HepG2 (cell line): ENCODE results near the gene PLPP3. TPM values are rescaled to one million over a fixed set of nuclear protein-coding genes. Genes with fewer than 3 reads are reported as not detected.
A peak's percentile ranks its signal among the peaks of the same experiment; 100 is the strongest.

Experiments used
- BRCA1 ChIP-seq: sonication (generic); formaldehyde crosslinking; IDR thresholded peaks from 2 replicates; pipeline ENCODE4 v1.4.0; 2020; ENCODE audit warnings: missing genetic modification reagents
- CEBPB ChIP-seq: IDR thresholded peaks from 2 replicates; pipeline ENCODE4 v1.6.1; 2011; ENCODE audit warnings: low read depth, low read length, improper control_type of control experiment, borderline replicate concordance
- FLYWCH1 ChIP-seq: sonication (generic); formaldehyde crosslinking; IDR thresholded peaks from 2 replicates; pipeline ENCODE4 v1.8.1; 2023; ENCODE audit warnings: mild to moderate bottlenecking, missing genetic modification reagents
- HMG20B ChIP-seq: conservative IDR thresholded peaks from 2 replicates; pipeline ENCODE4 v1.6.1; 2016; ENCODE audit warnings: missing genetic modification reagents, missing compliant biosample characterization
- HOMEZ ChIP-seq: IDR thresholded peaks from 2 replicates; pipeline ENCODE4 v1.6.1; 2016; ENCODE audit warnings: low read depth
- JARID2 ChIP-seq: sonication (generic); formaldehyde crosslinking; IDR thresholded peaks from 2 replicates; pipeline ENCODE4 v1.8.1; 2023; ENCODE audit warnings: missing genetic modification reagents, inconsistent platforms; ENCODE audit not compliant: insufficient replicate concordance
- KDM5B ChIP-seq: sonication (generic); formaldehyde crosslinking; IDR thresholded peaks from 2 replicates; pipeline ENCODE4 v1.4.0; 2020; ENCODE audit warnings: missing genetic modification reagents, mild to moderate bottlenecking, borderline replicate concordance
- KMT2B ChIP-seq: IDR thresholded peaks from 2 replicates; pipeline ENCODE4 v1.6.1; 2016; ENCODE audit warnings: missing genetic modification reagents, missing compliant biosample characterization
- SRY ChIP-seq: sonication (generic); formaldehyde crosslinking; IDR thresholded peaks from 2 replicates; pipeline ENCODE4 v1.8.0; 2022; ENCODE audit warnings: mild to moderate bottlenecking, missing genetic modification reagents
- TFAP4 ChIP-seq: sonication (generic); IDR thresholded peaks from 2 replicates; pipeline ENCODE4 v1.6.1; 2016; ENCODE audit warnings: low read depth, borderline replicate concordance
- THAP11 ChIP-seq: IDR thresholded peaks from 2 replicates; pipeline ENCODE4 v1.6.1; 2016; ENCODE audit warnings: missing biosample characterization, missing genetic modification reagents
- YEATS2 ChIP-seq: sonication (generic); formaldehyde crosslinking; IDR thresholded peaks from 2 replicates; pipeline ENCODE4 v1.4.0; 2020; ENCODE audit warnings: missing genetic modification reagents, borderline replicate concordance
- ZBTB1 ChIP-seq: sonication (generic); formaldehyde crosslinking; IDR thresholded peaks from 2 replicates; pipeline ENCODE4 v1.4.0; 2020; ENCODE audit warnings: missing genetic modification reagents, borderline replicate concordance
- ZC3H13 ChIP-seq: sonication (generic); formaldehyde crosslinking; IDR thresholded peaks from 2 replicates; pipeline ENCODE4 v1.8.1; 2023; ENCODE audit warnings: mild to moderate bottlenecking, missing genetic modification reagents, moderate library complexity
- ZMYM4 ChIP-seq: sonication (generic); formaldehyde crosslinking; IDR thresholded peaks from 2 replicates; pipeline ENCODE4 v1.8.1; 2023; ENCODE audit warnings: mild to moderate bottlenecking, missing genetic modification reagents
- ZNF230 ChIP-seq: sonication (generic); formaldehyde crosslinking; IDR thresholded peaks from 2 replicates; pipeline ENCODE4 v1.4.0; 2020; ENCODE audit warnings: mild to moderate bottlenecking, missing genetic modification reagents
- ZNF331 ChIP-seq: sonication (generic); formaldehyde crosslinking; IDR thresholded peaks from 2 replicates; pipeline ENCODE4 v1.4.0; 2020; ENCODE audit warnings: missing genetic modification reagents
- ZNF441 ChIP-seq: sonication (generic); formaldehyde crosslinking; IDR thresholded peaks from 2 replicates; pipeline ENCODE4 v1.7.0; 2021; ENCODE audit warnings: missing genetic modification reagents, borderline replicate concordance
- ZNF552 ChIP-seq: sonication (generic); formaldehyde crosslinking; IDR thresholded peaks from 2 replicates; pipeline ENCODE4 v1.9.0; 2022; ENCODE audit warnings: missing genetic modification reagents, mild to moderate bottlenecking, borderline replicate concordance
- ZNF556 ChIP-seq: sonication (generic); formaldehyde crosslinking; IDR thresholded peaks from 2 replicates; pipeline ENCODE4 v1.4.0; 2020; ENCODE audit warnings: mild to moderate bottlenecking, missing genetic modification reagents, borderline replicate concordance
- ZNF839 ChIP-seq: sonication (generic); formaldehyde crosslinking; IDR thresholded peaks from 2 replicates; pipeline ENCODE4 v1.4.0; 2020; ENCODE audit warnings: missing genetic modification reagents, mild to moderate bottlenecking, borderline replicate concordance
- polyA plus RNA-seq, 8 experiments: library from polyadenylated mRNA; depleted of rRNA in 3 of 8; stranded (reverse) in 7 of 8; unstranded in 1 of 8; fragments of >200 nt; fragmentation: Illumina TruSeq in 4 of 8; extraction: Trizol in 4 of 8; gene quantifications; 2 replicates each; pipeline versions ENCODE4 v1.2.1 to v1.2.3, GENCODE V29; 2011 to 2016; ENCODE audit warnings: low read depth in 4 of 8, missing spikeins in 1 of 8, mixed read lengths in 1 of 8; ENCODE audit not compliant: insufficient read depth in 1 of 8
- total RNA-seq, 5 experiments: library from RNA; depleted of rRNA; stranded (reverse); fragments of >200 nt; fragmentation: Illumina TruSeq; extraction: Trizol; gene quantifications; 2 replicates each; pipeline ENCODE4 v1.2.3, GENCODE V29; 2016; ENCODE audit warnings: low read depth in 1 of 5
- TF ChIP-seq, protein P1 (sequence below): sonication (generic); formaldehyde crosslinking; IDR thresholded peaks from 2 replicates; pipeline ENCODE4 v1.5.1; 2020; ENCODE audit warnings: mild to moderate bottlenecking, missing genetic modification reagents, moderate library complexity

Gene PLPP3
- total and polyA plus RNA-seq, 2 of the 13 experiments (the other 11 are each of a cell fraction or from before 2014, with no cell fraction given): 49.7 to 65.8 TPM

GRCh38 chr1:56578963-56579875, at the start of gene PLPP3 (continued):
- 0 out of 2 replicates have a peak, but pooled peaks have one; percentile 15 for TF ChIP-seq YEATS2 (CRISPR knock-in tag)
- TF ChIP-seq ZNF839 (CRISPR knock-in tag): no peak
- TF ChIP-seq JARID2: no peak
- TF ChIP-seq, protein P1, sequence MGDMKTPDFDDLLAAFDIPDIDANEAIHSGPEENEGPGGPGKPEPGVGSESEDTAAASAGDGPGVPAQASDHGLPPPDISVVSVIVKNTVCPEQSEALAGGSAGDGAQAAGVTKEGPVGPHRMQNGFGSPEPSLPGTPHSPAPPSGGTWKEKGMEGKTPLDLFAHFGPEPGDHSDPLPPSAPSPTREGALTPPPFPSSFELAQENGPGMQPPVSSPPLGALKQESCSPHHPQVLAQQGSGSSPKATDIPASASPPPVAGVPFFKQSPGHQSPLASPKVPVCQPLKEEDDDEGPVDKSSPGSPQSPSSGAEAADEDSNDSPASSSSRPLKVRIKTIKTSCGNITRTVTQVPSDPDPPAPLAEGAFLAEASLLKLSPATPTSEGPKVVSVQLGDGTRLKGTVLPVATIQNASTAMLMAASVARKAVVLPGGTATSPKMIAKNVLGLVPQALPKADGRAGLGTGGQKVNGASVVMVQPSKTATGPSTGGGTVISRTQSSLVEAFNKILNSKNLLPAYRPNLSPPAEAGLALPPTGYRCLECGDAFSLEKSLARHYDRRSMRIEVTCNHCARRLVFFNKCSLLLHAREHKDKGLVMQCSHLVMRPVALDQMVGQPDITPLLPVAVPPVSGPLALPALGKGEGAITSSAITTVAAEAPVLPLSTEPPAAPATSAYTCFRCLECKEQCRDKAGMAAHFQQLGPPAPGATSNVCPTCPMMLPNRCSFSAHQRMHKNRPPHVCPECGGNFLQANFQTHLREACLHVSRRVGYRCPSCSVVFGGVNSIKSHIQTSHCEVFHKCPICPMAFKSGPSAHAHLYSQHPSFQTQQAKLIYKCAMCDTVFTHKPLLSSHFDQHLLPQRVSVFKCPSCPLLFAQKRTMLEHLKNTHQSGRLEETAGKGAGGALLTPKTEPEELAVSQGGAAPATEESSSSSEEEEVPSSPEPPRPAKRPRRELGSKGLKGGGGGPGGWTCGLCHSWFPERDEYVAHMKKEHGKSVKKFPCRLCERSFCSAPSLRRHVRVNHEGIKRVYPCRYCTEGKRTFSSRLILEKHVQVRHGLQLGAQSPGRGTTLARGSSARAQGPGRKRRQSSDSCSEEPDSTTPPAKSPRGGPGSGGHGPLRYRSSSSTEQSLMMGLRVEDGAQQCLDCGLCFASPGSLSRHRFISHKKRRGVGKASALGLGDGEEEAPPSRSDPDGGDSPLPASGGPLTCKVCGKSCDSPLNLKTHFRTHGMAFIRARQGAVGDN: peak; percentile 78
- TF ChIP-seq SRY (CRISPR knock-in tag): peak; percentile 66; the same call in 1 of the 2 replicates
- no peak for TF ChIP-seq ZNF556 (CRISPR knock-in tag)
- TF ChIP-seq THAP11 (CRISPR knock-in tag): no peak
- no peak for TF ChIP-seq ZNF230 (CRISPR knock-in tag)
- no peak for TF ChIP-seq HMG20B (CRISPR knock-in tag)
- no peak for TF ChIP-seq HOMEZ (CRISPR knock-in tag)
- TF ChIP-seq ZBTB1 (CRISPR knock-in tag): no peak; the same call in 1 of the 2 replicates
- TF ChIP-seq CEBPB: no peak
- TF ChIP-seq ZNF552 (CRISPR knock-in tag): no peak
- no peak for TF ChIP-seq ZNF441 (CRISPR knock-in tag)
- no peak for TF ChIP-seq ZC3H13 (CRISPR knock-in tag)
- TF ChIP-seq FLYWCH1 (CRISPR knock-in tag): no peak
- TF ChIP-seq ZNF331 (CRISPR knock-in tag): peak; percentile 47
- TF ChIP-seq KMT2B (CRISPR knock-in tag): 0 out of 2 replicates have a peak, but pooled peaks have one; percentile 63
- TF ChIP-seq BRCA1 (CRISPR knock-in tag): no peak
- TF ChIP-seq ZMYM4 (CRISPR knock-in tag): peak; percentile 56; the same call in 1 of the 2 replicates
- no peak for TF ChIP-seq TFAP4
- peak; percentile 48; the same call in 1 of the 2 replicates for TF ChIP-seq KDM5B (CRISPR knock-in tag)
